Panc1 (cell line): ENCODE results near the gene TJP3. TPM values are rescaled to one million over a fixed set of nuclear protein-coding genes. Genes with fewer than 3 reads are reported as not detected.

Experiments used
- ATAC-seq: fragments of 200-7000 bp; cut with Tn5 transposase; 2 replicates; pipeline ENCODE4 v1.9.1; 2020; ENCODE audit warnings: mild to moderate bottlenecking, moderate library complexity
- BruUV-seq: library from RNA; stranded (reverse); fragments of 400-500 nt; replicated peaks from 2 replicates; lab custom pipeline; 2021; lab: Mats Ljungman, UMichigan
- CTCF ChIA-PET: fragments of 300-600 bp; sonication (Branson Sonifier 250); formaldehyde crosslinking; loops from one replicate; lab custom pipeline; 2022; ENCODE audit warnings: antibody characterized with exemption; lab: Charles Lee
- POLR2A ChIA-PET: fragments of 300-600 bp; sonication (Branson Sonifier 250); formaldehyde crosslinking; loops from one replicate; lab custom pipeline; 2022; ENCODE audit warnings: antibody characterized with exemption; lab: Charles Lee
- DNase-seq: peaks from one replicate; pipeline ENCODE4 v3.0.0-alpha.2; 2010; ENCODE audit warnings: low read depth, low spot score
- H3K27ac ChIP-seq: 2 replicates; pipeline ENCODE4 v1.5.1; 2011; ENCODE audit warnings: mild to moderate bottlenecking, low read length, inconsistent platforms
- H3K27me3 ChIP-seq: fragments of 200-500 bp; sonication (Bioruptor generic); 2 replicates; pipeline ENCODE4 v1.6.0; 2014; ENCODE audit warnings: low read length, inconsistent platforms; ENCODE audit not compliant: control insufficient read depth, insufficient read depth
- H3K36me3 ChIP-seq: fragments of 200-500 bp; sonication (Bioruptor generic); 2 replicates; pipeline ENCODE4 v1.5.1; 2014; ENCODE audit warnings: inconsistent platforms, mild to moderate bottlenecking, low read length, moderate library complexity; ENCODE audit not compliant: control insufficient read depth, insufficient read depth
- H3K4me1 ChIP-seq: 2 replicates; pipeline ENCODE4 v1.5.1; 2011; ENCODE audit warnings: inconsistent platforms, mild to moderate bottlenecking, low read length, moderate library complexity; ENCODE audit not compliant: control insufficient read depth, insufficient read depth
- H3K4me3 ChIP-seq, 2 experiments: 2 replicates each; pipeline ENCODE4 v1.5.1; 2011 to 2012; ENCODE audit warnings: low read depth in 2 of 2, low read length in 2 of 2, mild to moderate bottlenecking in 2 of 2, inconsistent platforms in 1 of 2, moderate library complexity in 1 of 2
- H3K9me3 ChIP-seq: fragments of 200-500 bp; sonication (Bioruptor generic); 2 replicates; pipeline ENCODE4 v1.5.1; 2014; ENCODE audit warnings: low read depth, mild to moderate bottlenecking, inconsistent platforms, low read length, moderate library complexity; ENCODE audit not compliant: control insufficient read depth, insufficient read depth
- CTCF ChIP-seq: fragments of 450-650 bp; IDR thresholded peaks from 2 replicates; pipeline ENCODE4 v1.5.1; 2017; ENCODE audit warnings: mild to moderate bottlenecking
- POLR2AphosphoS5 ChIP-seq: IDR thresholded peaks from 2 replicates; pipeline ENCODE4 v1.6.1; 2012; ENCODE audit warnings: mild to moderate bottlenecking, low read depth, low read length, moderate library complexity
- REST ChIP-seq, 2 experiments: IDR thresholded peaks; 2 replicates each; pipeline ENCODE4 v1.6.1; 2011 to 2012; ENCODE audit warnings: low read depth in 2 of 2, control low read depth in 1 of 2, low read length in 1 of 2, mild to moderate bottlenecking in 1 of 2, moderate library complexity in 1 of 2; ENCODE audit not compliant: insufficient read depth in 1 of 2
- SIN3A ChIP-seq: IDR thresholded peaks from 2 replicates; pipeline ENCODE4 v1.6.1; 2012; ENCODE audit warnings: low read depth, mild to moderate bottlenecking, low read length, moderate library complexity, borderline replicate concordance; ENCODE audit not compliant: insufficient read depth
- TCF7L2 ChIP-seq: IDR thresholded peaks from 2 replicates; pipeline ENCODE4 v1.6.1; 2011; ENCODE audit warnings: mild to moderate bottlenecking, low read depth, low read length, inconsistent platforms
- in situ Hi-C: cut with HindIII; loops from 2 replicates; pipeline ENCODE4 v1.10.0; 2016; ENCODE audit warnings: low sequenced_read_pairs, low pct_unique_long_range_greater_than_20kb
- intact Hi-C: fragments of 100-400 bp; cut with micrococcal nuclease; formaldehyde crosslinking; loops from one replicate; pipeline ENCODE4 v1.10.0; 2022; ENCODE audit not compliant: unreplicated experiment
- total RNA-seq: library from RNA; stranded (reverse); gene quantifications from one replicate; pipeline ENCODE4 v1.2.1, GENCODE V29; 2021; ENCODE audit not compliant: unreplicated experiment

Gene TJP3
- total RNA-seq, 1 experiment from 2014 or later = 2.7 TPM

DNA sequence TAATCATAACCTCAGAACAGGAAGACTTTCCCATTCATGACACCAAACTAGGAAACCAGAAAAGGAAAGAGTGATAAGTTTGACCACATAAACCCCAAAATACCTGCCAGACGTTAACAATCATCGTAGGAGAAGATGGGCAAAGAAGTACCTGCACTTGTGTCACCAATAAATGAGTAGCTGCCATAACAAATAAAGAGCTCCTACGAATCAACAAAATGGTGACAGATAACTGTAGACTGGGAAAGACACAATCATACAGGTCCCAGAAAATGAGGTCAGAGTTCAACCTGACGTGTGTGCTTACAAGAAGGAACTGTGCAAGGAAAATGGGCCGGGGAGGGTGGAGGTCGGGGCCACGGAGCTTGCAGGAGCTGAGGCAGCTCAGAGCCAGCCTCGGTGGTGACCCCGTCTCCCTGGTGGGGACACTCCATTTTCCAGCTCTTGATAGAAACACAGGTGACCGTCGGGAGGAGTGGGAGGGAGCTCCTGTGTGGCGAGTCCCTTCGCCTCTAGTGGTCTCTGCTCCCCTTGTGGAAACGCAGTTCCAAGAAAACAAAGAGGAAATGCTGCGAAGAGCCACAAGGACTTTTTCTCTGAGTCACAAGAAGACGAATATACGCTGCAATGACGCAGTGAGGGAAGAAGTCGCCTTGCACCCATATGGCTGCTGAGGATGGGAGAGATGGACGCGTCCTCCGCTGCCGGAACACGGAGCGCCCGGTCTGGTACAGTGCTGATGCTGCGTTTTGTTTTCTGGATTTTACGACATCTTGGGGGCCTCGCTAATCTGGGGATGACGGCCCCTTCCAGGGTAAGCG is 17.4 kb upstream of the TJP3 start:
- no TSS peak for BruUV-seq
- intact Hi-C loops = no loop called here
- Histone ChIP-seq H3K27ac (no peak overlapping the region), H3K4me1 (no peaks in the 10 kb centered on the region; the same call in 1 of the 2 replicates), H3K27me3 (no peaks in the 10 kb centered on the region), H3K36me3 (no peaks in the 10 kb centered on the region), H3K9me3 (no peaks in the 10 kb centered on the region), H3K4me3 (no peak overlapping the region)
- DNase-seq (no peak), ATAC-seq (no peak)
- in situ Hi-C loops = no loop called here
- no peak for TF ChIP-seq CTCF
- TF ChIP-seq REST (IDR thresholded peaks at IDR 0.05; ENCODE audit: insufficient read depth in 1 of 2, low read depth in 2 of 2, low read length in 1 of 2) = no peak
- no peak for TF ChIP-seq TCF7L2
- TF ChIP-seq POLR2AphosphoS5 = no peak
- TF ChIP-seq SIN3A = no peak
- CTCF ChIA-PET = no interaction called here
- POLR2A ChIA-PET = no interaction called here

DNA sequence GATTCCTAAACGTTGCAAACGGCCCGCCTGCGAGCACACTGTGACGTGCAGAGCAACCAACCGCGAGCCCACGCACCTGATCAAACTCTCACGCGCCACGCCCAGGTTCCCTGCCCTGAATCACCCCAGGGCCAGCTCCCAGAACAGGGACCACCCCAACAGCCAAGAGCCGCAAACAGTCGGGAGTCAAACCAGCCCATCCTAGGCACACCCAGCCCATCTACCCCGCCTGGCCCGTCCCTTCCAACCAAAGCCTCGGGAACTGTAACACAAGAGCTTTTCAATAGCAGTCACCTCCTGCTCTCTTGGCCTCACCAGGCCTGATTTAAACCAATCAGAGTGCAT is 16.8 kb upstream of the TJP3 start:
- in situ Hi-C loops = no loop called here
- H3K27me3 ChIP-seq = no peaks in the 10 kb centered on the region
- no peak overlapping the region for H3K27ac ChIP-seq
- H3K4me1 ChIP-seq = no peaks in the 10 kb centered on the region; the same call in 1 of the 2 replicates
- no peaks in the 10 kb centered on the region for H3K36me3 ChIP-seq
- ATAC-seq (no peak), DNase-seq (no peak)
- CTCF ChIA-PET = no interaction called here
- intact Hi-C loops = no loop called here
- POLR2A ChIA-PET = no interaction called here
- no peaks in the 10 kb centered on the region for H3K9me3 ChIP-seq
- TF ChIP-seq POLR2AphosphoS5 = no peak
- no peak for TF ChIP-seq SIN3A
- TF ChIP-seq CTCF = no peak
- no peak for TF ChIP-seq TCF7L2
- no peak for TF ChIP-seq REST (IDR thresholded peaks at IDR 0.05; ENCODE audit: insufficient read depth in 1 of 2, low read depth in 2 of 2, low read length in 1 of 2)
- no TSS peak for BruUV-seq
- H3K4me3 ChIP-seq = no peak overlapping the region
